WTC11 (cell line): Measurements from ENCODE around the gene CCDC74A. TPM values are rescaled to one million over a fixed set of nuclear protein-coding genes. Genes with fewer than 3 reads are reported as not detected.
"Not testable (repeated sequence)": the region's sequence is repeated elsewhere in the genome, so short reads cannot be mapped to it uniquely, and the experiment has no call there.

Experiments used
- ATAC-seq: fragments of 200-7000 bp; cut with Tn5 transposase; 2 replicates; pipeline ENCODE4 v1.10.0; 2021; ENCODE audit warnings: mild to moderate bottlenecking, moderate library complexity
- CTCF ChIA-PET: fragments of 300-600 bp; sonication (Branson Sonifier 250); formaldehyde crosslinking; loops from one replicate; lab custom pipeline; 2021; ENCODE audit warnings: antibody characterized with exemption; lab: Charles Lee
- POLR2A ChIA-PET: fragments of 350-600 bp; sonication (Branson Sonifier 250); formaldehyde crosslinking; loops from one replicate; lab custom pipeline; 2021; ENCODE audit warnings: antibody characterized with exemption; lab: Charles Lee
- DNase-seq: peaks from one replicate; pipeline ENCODE4 v3.0.0; 2021; ENCODE audit warnings: low spot score
- H3K27ac Mint-ChIP-seq: 2 replicates; pipeline ENCODE4 v1.8.0; 2021; ENCODE audit warnings: mixed read lengths
- H3K27me3 Mint-ChIP-seq: 2 replicates; pipeline ENCODE4 v1.8.0; 2021; ENCODE audit warnings: low read depth, mild to moderate bottlenecking, moderate library complexity, mixed read lengths
- H3K36me3 Mint-ChIP-seq: 2 replicates; pipeline ENCODE4 v1.8.0; 2021; ENCODE audit warnings: mixed read lengths
- H3K4me1 Mint-ChIP-seq: 2 replicates; pipeline ENCODE4 v1.8.0; 2022; ENCODE audit warnings: mixed read lengths
- H3K4me3 Mint-ChIP-seq: 2 replicates; pipeline ENCODE4 v1.8.0; 2021; ENCODE audit warnings: mild to moderate bottlenecking, moderate library complexity, mixed read lengths
- H3K9me3 Mint-ChIP-seq: 2 replicates; pipeline ENCODE4 v1.8.0; 2021; ENCODE audit warnings: mixed read lengths
- AFF4 ChIP-seq: sonication (generic); formaldehyde crosslinking; IDR thresholded peaks from 2 replicates; pipeline ENCODE4 v1.8.1; 2023; ENCODE audit warnings: mild to moderate bottlenecking, missing genetic modification reagents, borderline replicate concordance
- AR ChIP-seq: fragments of 250-450 bp; sonication (Bioruptor Pico); IDR thresholded peaks from 2 replicates; pipeline ENCODE4 v1.9.0; 2021; ENCODE audit warnings: mild to moderate bottlenecking
- ATF2 ChIP-seq: sonication (generic); formaldehyde crosslinking; IDR thresholded peaks from 2 replicates; pipeline ENCODE4 v1.8.1; 2022; ENCODE audit warnings: low read depth, missing genetic modification reagents, borderline replicate concordance
- IRF1 ChIP-seq: sonication (generic); formaldehyde crosslinking; IDR thresholded peaks from 2 replicates; pipeline ENCODE4 v1.8.0; 2023; ENCODE audit warnings: missing genetic modification reagents
- IRF2 ChIP-seq: sonication (generic); formaldehyde crosslinking; IDR thresholded peaks from 2 replicates; pipeline ENCODE4 v1.8.0; 2022; ENCODE audit warnings: low read depth, missing genetic modification reagents, borderline replicate concordance
- MAX ChIP-seq: sonication (generic); formaldehyde crosslinking; IDR thresholded peaks from 2 replicates; pipeline ENCODE4 v1.8.0; 2022; ENCODE audit warnings: mild to moderate bottlenecking, missing genetic modification reagents
- NFATC4 ChIP-seq: fragments of 250-450 bp; sonication (Bioruptor Pico); IDR thresholded peaks from 2 replicates; pipeline ENCODE4 v1.9.0; 2021; ENCODE audit warnings: mild to moderate bottlenecking
- NR1H2 ChIP-seq: sonication (generic); formaldehyde crosslinking; IDR thresholded peaks from 2 replicates; pipeline ENCODE4 v1.9.0; 2021; ENCODE audit warnings: mild to moderate bottlenecking, moderate library complexity, missing genetic modification reagents
- PREB ChIP-seq: sonication (generic); formaldehyde crosslinking; IDR thresholded peaks from 2 replicates; pipeline ENCODE4 v1.8.1; 2022; ENCODE audit warnings: mild to moderate bottlenecking, missing genetic modification reagents, moderate library complexity, borderline replicate concordance
- TCF7 ChIP-seq: sonication (generic); formaldehyde crosslinking; IDR thresholded peaks from 2 replicates; pipeline ENCODE4 v1.8.0; 2022; ENCODE audit warnings: mild to moderate bottlenecking, low read depth, missing genetic modification reagents, moderate library complexity
- TEAD4 ChIP-seq: sonication (generic); formaldehyde crosslinking; IDR thresholded peaks from 2 replicates; pipeline ENCODE4 v1.8.0; 2022; ENCODE audit warnings: mild to moderate bottlenecking, missing genetic modification reagents
- ZNF138 ChIP-seq: sonication (generic); formaldehyde crosslinking; conservative IDR thresholded peaks from 2 replicates; pipeline ENCODE4 v1.8.1; 2022; ENCODE audit warnings: mild to moderate bottlenecking, moderate library complexity, missing genetic modification reagents
- ZNF263 ChIP-seq: sonication (generic); formaldehyde crosslinking; IDR thresholded peaks from 2 replicates; pipeline ENCODE4 v1.8.1; 2022; ENCODE audit warnings: low read depth, mild to moderate bottlenecking, moderate library complexity, missing genetic modification reagents
- ZNF281 ChIP-seq: sonication (generic); formaldehyde crosslinking; IDR thresholded peaks from 2 replicates; pipeline ENCODE4 v1.8.0; 2023; ENCODE audit warnings: mild to moderate bottlenecking, missing genetic modification reagents
- total RNA-seq: library from RNA; stranded (reverse); gene quantifications from 3 replicates; pipeline ENCODE4 v1.2.3, GENCODE V29; 2021

CCDC74A gene
- total RNA-seq, 1 experiment from 2014 or later = 16.7 TPM

- H3K36me3 Mint-ChIP-seq = peaks cover 18% of the 10 kb centered on the region
- H3K9me3 Mint-ChIP-seq, ATAC-seq, DNase-seq, H3K27ac Mint-ChIP-seq, H3K4me1 Mint-ChIP-seq, H3K27me3 Mint-ChIP-seq, H3K4me3 Mint-ChIP-seq: not testable (repeated sequence)
- POLR2A ChIA-PET = interaction anchor here (0.6 kb wide), 2 partner anchors 84 to 159 kb away, joined by 3 read pairs; no protein-coding TSS in a partner anchor
- CTCF ChIA-PET = interaction anchor here (1.0 kb wide), 1 partner anchor 22 kb away, joined by 3 read pairs; no protein-coding TSS in a partner anchor
Observed at GRCh38 chr2:131514408-131515166, 13.1 kb upstream of the CCDC74A start.

GRCh38 chr2:131515235-131515634, 12.5 kb upstream of the CCDC74A start:
- H3K4me1 Mint-ChIP-seq, H3K27me3 Mint-ChIP-seq, POLR2A ChIA-PET, H3K9me3 Mint-ChIP-seq, H3K27ac Mint-ChIP-seq, H3K4me3 Mint-ChIP-seq, ATAC-seq, DNase-seq: not testable (repeated sequence)
- CTCF ChIA-PET = interaction anchor here (1.0 kb wide), 1 partner anchor 22 kb away, joined by 3 read pairs; no protein-coding TSS in a partner anchor
- peaks cover 19% of the 10 kb centered on the region for H3K36me3 Mint-ChIP-seq

- Mint-ChIP-seq H3K36me3 (peaks cover 19% of the 10 kb centered on the region), H3K9me3 (no peaks in the 10 kb centered on the region), H3K27ac (no peak overlapping the region), H3K4me1 (no peaks in the 10 kb centered on the region), H3K27me3 (no peaks in the 10 kb centered on the region; the same call in 1 of the 2 replicates), H3K4me3 (no peak overlapping the region)
- DNase-seq (no peak), ATAC-seq (no peak)
- POLR2A ChIA-PET = no interaction called here
- CTCF ChIA-PET = interaction anchor here (1.1 kb wide), 1 partner anchor 102 kb away, joined by 3 read pairs; no protein-coding TSS in a partner anchor
- TF ChIP-seq IRF1 (CRISPR knock-in tag) = no peak
- no peak for TF ChIP-seq AR
- TF ChIP-seq ZNF263 = no peak
- TF ChIP-seq PREB = no peak
- TF ChIP-seq MAX (CRISPR knock-in tag) = no peak
- TF ChIP-seq NR1H2 (CRISPR knock-in tag) = no peak
- TF ChIP-seq ZNF281 (CRISPR knock-in tag) = no peak
- no peak for TF ChIP-seq NFATC4 (CRISPR knock-in tag)
- no peak for TF ChIP-seq TCF7
- TF ChIP-seq AFF4 = no peak
- no peak for TF ChIP-seq TEAD4
- no peak for TF ChIP-seq ZNF138 (CRISPR knock-in tag)
- no peak for TF ChIP-seq IRF2 (CRISPR knock-in tag)
- TF ChIP-seq ATF2 = no peak
Observed at GRCh38 chr2:131516011-131516410, 11.7 kb upstream of the CCDC74A start.
